ENCODE results near the gene TSPOAP1. TPM values are rescaled to one million over a fixed set of nuclear protein-coding genes. Genes with fewer than 3 reads are reported as not detected.

Gene TSPOAP1
- total and polyA plus RNA-seq, 2 of the 4 experiments (the other 2 are of a cell fraction): 0.90 to 1.6 TPM

GRCh38 chr17:58375811-58376210 is 47.2 kb upstream of the TSPOAP1 start:
- Histone ChIP-seq H2BK20ac (ENCODE audit: low read depth, low read length) (no peak overlapping the region), H3K9ac (ENCODE audit: low read depth, low read length) (no peak overlapping the region), H4K20me1 (ENCODE audit: insufficient read depth, low read length) (no peaks in the 10 kb centered on the region), H4K8ac (ENCODE audit: low read depth in 2 of 2, low read length in 2 of 2) (no peak overlapping the region), H3K23ac (ENCODE audit: low read depth, low read length) (no peak overlapping the region), H3K36me3 (ENCODE audit: control insufficient read depth, insufficient read depth, low read length) (no peaks in the 10 kb centered on the region), H3K79me1 (ENCODE audit: low read depth in 1 of 2, low read length in 2 of 2) (no peaks in the 10 kb centered on the region), H3K27me3 (ENCODE audit: control insufficient read depth, insufficient read depth, low read length) (peaks cover 21% of the 10 kb centered on the region), H3K14ac (replicated peaks; ENCODE audit: low read depth, low read length) (no peak overlapping the region), H3K9me3 (ENCODE audit: control insufficient read depth, insufficient read depth, low read length) (no peaks in the 10 kb centered on the region), H2BK15ac (ENCODE audit: low read depth, low read length) (no peak overlapping the region), H3K27ac (ENCODE audit: insufficient read depth, low read length) (no peak overlapping the region), H3K4me2 (ENCODE audit: low read depth, low read length) (no peak overlapping the region), H2AK9ac (replicated peaks; ENCODE audit: low read depth, low read length, poor library complexity) (no peak overlapping the region), H4K5ac (ENCODE audit: low read depth, low read length) (no peak overlapping the region), H3K9me1 (ENCODE audit: insufficient read depth, low read length) (no peaks in the 10 kb centered on the region), H4K91ac (ENCODE audit: insufficient read depth, low read depth, low read length) (no peak overlapping the region), H2BK5ac (ENCODE audit: low read depth, low read length, poor library complexity, severe bottlenecking) (no peak overlapping the region), H2AFZ (replicated peaks; ENCODE audit: low read length, poor library complexity) (no peak overlapping the region), H3K4ac (ENCODE audit: low read depth, low read length) (no peak overlapping the region), H3K4me1 (ENCODE audit: control insufficient read depth, insufficient read depth, low read length) (no peaks in the 10 kb centered on the region), H3K4me3 (ENCODE audit: insufficient read depth, low read depth, low read length) (no peak overlapping the region), H2AK5ac (ENCODE audit: low read depth, low read length) (no peak overlapping the region), H3K18ac (ENCODE audit: low read depth, low read length) (no peak overlapping the region), H3K56ac (ENCODE audit: extremely low read depth, insufficient read depth, low read length) (no peak overlapping the region), H2BK120ac (ENCODE audit: low read depth, low read length) (no peak overlapping the region)
- POLR2A ChIA-PET (ENCODE audit: unreplicated experiment): no interaction called here
- BruUV-seq (replicated peaks): no TSS peak
- TF ChIP-seq BHLHE40 (IDR thresholded peaks at IDR 0.05; ENCODE audit: low read depth, low read length) (no peak), CHD1 (IDR thresholded peaks at IDR 0.05; ENCODE audit: low read depth, low read length) (no peak), RCOR1 (IDR thresholded peaks at IDR 0.05; ENCODE audit: insufficient replicate concordance, low read length) (no peak), NFE2L2 (IDR thresholded peaks at IDR 0.05; ENCODE audit: low read depth, low read length) (no peak), USF2 (IDR thresholded peaks at IDR 0.05; ENCODE audit: low read depth, low read length) (no peak)
- in situ Hi-C loops (cut with MboI; ENCODE audit: low sequenced_read_pairs) (no loop called here), dilution Hi-C loops (cut with HindIII; ENCODE audit: low sequenced_read_pairs, unreplicated experiment) (no loop called here), intact Hi-C loops (cut with micrococcal nuclease) (no loop called here)
- WGBS, 2 experiments (ENCODE audit: extremely low coverage in 2 of 2, insufficient read length in 1 of 2): 80% methylated on average over 1 of the region's 2 CpGs; no CpG with 5 or more reads in 1 of the 2 experiments
- CTCF ChIA-PET: no interaction called here
- DNase-seq (no peak), ATAC-seq (ENCODE audit: low read depth) (no peak)

Data from IMR-90 (cell line).